Measurements from ENCODE around the gene CNTN3.

The CNTN3 gene

DNA sequence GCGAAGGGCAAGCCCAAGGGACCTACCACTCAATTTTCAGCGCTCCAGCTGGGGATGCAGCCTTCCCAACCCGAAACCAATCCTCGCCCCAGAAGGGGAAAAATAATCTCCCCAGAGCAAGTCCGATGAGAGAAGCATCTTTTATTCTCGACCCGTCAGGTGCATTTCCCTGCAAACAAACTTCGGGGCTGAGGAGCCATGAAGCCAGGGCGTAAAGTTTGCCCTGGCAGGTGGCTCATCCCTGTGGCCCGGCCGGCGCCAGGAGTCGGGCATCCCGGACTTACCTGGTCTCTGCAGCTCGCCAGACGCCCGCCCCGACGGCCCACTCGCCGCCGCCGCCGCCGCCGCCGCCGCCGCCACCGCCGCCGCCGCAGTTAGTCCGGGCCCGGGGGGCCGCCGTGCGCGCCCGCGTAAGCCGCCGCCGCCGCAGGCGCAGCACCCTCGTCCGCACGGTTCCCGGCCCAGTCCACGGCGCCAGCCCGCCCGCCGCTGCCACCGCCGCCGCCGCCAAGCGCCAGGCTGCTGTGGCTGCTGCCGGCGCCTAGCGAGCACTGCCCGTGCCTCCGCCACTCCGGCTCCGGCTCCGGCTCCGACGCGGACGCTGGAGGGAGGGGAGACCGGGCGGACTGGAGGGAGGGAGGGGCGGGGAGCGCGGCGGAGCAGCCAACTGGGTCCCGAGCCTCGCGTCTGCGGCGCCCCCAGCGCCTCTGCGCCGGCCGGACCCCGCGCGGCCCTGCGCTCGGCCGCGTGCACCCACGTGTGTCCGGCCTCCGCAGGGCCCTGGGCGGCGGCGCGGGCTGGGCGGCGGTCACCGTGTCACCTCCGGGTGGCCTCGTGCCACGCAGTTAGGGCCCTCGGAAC, at the start of gene CNTN3:
CNTN3 (minus strand) TSS at position 553 of the 861 bp plus-strand sequence. CDS start 93,547 bp downstream, outside the sequence.
- no peak for DNase-seq (ENCODE audit: low read depth in 2 of 2, low spot score in 1 of 2)

DNA sequence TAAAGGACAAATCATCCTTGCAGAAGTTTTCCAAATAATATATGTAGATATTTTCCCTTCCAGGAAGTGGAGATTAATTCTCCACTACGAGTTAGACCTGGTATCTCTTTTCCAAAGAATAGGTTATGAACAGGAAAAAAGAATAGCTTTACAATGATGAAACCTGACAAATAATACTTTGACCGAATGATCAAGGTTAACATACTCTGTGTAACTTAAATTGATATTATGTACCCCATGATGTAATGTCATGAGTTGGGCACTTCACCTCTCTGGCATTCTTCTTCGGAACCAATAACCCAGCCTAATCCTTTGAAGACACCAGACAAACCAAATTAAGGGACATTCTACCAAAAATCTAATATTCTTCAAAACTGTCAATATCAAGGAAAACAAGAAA, 48.7 kb upstream of the CNTN3 start:
- no peak for DNase-seq (ENCODE audit: low read depth in 2 of 2, low spot score in 1 of 2)

DNA sequence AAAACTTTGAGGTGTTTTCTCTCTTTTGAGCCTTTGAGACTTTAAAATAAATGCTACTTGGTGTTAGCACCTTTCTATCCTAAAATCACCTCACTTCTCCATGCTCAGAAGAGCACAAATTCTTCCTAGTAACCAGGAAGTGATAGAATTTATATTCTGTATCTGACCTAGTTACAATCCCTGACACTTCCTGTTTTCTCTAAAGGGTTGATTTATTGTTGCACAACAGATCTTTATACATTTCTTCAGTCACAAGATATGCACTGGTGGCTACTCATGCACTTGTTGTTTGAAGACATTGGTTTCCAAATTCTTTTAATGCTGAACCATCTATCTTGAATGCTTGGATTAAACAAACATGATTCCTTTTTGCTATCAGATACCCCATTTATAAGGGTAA, 47.2 kb upstream of the CNTN3 start:
- DNase-seq (ENCODE audit: low read depth in 2 of 2, low spot score in 1 of 2) = no peak

DNA sequence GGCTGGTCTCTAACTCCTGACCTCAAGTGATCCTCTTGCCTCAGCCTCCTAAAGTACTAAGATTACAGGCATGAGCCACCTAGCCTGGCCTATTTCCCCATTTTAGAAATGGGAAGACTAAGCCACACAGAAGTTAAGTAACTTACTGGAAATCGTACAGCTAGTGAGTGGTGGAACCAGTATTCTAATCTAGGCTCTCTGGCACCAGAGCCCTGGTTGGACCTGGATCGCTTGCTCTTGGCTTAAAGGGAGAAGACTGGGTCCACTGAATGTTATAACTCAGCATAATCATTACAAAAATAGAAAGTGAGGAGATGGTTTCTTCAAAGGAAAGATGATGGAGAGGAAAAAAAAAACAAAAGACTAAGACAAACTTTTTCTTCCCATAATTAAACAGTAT, 37.4 kb upstream of the CNTN3 start:
- DNase-seq (ENCODE audit: low read depth in 2 of 2, low spot score in 1 of 2) = no peak

DNA sequence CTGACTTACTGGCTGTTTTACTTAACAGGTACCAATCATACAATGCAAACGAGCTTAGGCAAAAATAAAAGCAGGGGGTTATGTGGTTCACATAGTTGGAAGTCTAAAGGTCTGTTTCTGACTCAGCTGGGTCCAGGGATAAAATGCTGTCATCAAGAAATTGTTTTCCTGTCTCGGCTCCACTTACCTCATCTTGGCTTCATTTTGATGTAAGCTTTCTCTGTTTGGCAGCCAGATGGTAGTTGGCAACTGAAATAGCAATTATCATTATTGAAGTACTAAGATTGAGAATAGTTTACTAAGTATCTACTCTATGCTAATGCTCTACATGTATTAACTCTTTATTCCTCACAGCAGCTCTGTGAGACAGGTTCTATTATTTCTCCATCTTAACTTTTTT, 36.8 kb upstream of the CNTN3 start:
- DNase-seq (ENCODE audit: low read depth in 2 of 2, low spot score in 1 of 2) = no peak

DNA sequence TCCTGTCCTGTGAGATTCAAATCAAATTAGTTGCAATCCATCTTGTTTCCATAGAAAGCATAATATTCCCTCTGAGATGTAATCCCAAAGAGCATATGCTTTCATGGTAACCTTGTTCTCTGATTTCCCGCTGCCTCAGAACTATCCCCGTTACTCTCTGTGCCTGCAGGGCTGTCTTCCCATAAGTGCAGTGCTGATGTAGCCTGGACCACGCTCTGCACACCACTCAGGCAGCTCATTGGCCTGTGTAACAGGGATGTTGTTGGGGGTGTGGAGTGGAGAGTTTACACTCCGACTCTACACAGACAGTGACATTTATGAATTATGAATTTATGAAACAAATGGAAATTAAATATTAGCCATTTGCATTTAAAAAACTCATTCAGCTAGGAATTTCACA, 33.6 kb upstream of the CNTN3 start:
- no peak for DNase-seq (ENCODE audit: low read depth in 2 of 2, low spot score in 1 of 2)

DNA sequence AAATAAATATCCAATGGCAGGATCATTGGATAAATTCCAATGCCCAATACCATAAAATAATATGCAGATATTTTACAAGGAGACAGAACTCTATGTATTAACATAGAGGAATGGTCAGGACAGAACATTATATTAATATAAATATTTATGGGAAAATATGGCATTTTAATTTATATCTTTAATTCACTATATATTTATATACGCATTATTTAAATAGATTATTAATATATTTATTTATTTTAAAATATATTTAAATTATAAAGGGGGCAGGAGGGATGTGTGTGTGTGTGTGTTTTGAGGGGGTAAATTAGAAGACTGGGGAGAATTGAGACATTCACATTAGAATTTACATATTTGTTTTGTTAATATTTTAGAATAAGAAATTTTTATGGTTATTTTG, 31.6 kb upstream of the CNTN3 start:
- no peak for DNase-seq (ENCODE audit: low read depth in 2 of 2, low spot score in 1 of 2)

DNA sequence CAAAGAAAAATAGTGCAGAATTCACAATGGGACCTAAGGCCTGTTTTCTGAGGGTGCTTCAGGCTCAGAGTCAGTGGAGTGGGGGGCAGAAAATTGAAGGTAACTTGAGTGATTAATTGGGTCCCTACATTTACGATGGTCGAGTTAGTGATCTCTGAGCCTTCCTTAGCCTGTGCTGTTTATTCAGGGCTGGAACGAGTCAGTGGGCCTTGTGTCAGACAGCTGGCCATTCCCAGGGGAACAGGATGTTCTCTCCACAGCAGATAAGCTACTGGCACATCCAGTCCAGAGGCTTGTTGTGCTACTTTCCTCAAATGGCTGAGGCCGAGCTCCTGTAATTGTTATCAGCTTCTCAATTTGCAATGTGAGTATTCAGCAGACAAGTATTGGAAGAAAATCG, 29.2 kb upstream of the CNTN3 start:
- no peak for DNase-seq (ENCODE audit: low read depth in 2 of 2, low spot score in 1 of 2)

DNA sequence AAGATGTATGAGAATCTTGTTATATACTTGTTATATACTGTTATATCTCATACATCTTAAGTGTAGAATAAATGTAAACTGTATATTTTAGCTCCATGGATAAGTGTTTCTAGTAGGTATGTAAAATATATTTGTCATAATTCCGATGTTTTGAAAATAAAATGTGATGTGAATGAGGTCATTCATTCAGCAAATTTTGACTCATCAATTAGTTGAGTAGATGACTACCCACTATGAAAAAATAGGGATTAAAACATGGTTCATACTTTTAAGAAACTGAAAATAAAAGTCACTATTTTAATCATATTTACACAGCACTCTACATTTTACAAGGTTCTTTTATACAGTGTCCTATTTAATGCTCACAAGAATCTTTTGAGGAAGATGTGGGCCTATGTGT, 28.4 kb upstream of the CNTN3 start:
- no peak for DNase-seq (ENCODE audit: low read depth in 2 of 2, low spot score in 1 of 2)

DNA sequence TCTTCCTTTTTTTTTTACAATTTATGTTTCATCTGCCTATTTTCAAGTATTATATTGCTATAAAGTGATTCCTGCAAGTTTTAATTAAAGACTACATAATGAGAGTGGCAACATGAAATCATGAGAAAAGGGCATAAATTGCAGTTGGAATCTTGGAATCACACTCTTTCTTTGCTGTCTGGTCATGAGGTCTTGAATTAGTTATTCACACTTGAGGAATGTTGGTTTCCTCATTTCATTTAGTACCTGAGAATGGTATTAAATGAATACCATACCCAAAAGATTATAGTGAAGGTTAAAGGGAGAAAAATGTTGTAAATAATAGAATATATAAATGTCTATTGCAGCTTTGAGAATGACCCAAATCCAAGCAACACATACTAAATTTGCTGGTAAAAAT, 25.8 kb upstream of the CNTN3 start:
- DNase-seq (ENCODE audit: low read depth in 2 of 2, low spot score in 1 of 2) = no peak

DNA sequence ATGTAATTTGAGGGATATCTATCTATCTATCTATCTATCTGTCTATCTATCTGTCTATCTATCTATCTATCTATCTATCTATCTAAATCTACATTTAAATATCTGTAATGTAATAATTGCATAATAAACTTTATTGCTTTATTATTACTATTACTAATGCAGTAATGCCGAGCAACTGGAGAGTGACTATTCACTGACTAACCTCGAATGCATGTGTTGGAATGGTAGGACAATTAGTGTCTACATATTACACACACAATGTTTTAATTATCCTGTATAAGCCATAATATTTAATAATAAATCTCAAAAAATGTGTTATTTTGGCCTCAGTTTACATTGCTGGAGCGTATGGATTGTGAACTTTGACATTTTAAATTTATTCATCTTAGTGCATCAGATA, 25.2 kb upstream of the CNTN3 start:
- DNase-seq (ENCODE audit: low read depth in 2 of 2, low spot score in 1 of 2) = no peak

DNA sequence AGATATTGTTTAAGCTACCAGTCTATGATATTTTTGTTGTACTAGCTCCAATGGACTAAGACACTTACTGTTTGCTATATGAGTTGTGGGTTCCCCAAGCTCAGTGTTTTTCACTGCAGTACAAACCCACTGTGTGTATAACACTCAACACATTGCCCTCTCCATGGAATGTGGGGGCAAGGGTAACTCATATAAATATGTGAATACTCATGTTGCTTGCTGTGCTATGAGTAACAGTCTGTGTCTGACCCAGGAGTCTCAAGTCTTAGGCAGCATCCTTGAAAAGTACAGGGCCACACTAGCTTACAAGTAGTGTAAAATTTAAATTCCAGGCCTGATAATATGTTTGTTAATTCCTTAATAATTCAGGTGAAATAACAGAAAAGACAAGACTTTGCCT, 22.5 kb upstream of the CNTN3 start:
- no peak for DNase-seq (ENCODE audit: low read depth in 2 of 2, low spot score in 1 of 2)

DNA sequence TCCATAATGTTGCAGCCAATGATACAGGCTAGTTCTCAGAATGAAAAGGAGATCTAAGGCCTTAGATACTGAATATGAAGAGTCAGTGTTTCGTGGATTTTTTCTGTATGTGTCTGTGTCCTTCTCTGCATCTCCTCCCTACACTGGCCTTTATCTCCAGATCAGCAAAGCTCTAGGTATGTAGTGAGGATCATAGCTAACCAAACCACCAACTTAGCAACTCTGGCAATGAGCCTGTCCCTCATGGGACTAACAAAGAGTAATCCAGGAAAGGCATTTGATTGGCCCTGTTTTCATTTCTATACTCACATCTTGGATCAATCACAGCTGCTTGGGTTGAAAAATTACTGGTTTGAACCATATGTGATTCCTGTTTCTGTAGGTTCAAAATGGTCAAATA, 18.6 kb upstream of the CNTN3 start:
- DNase-seq (ENCODE audit: low read depth in 2 of 2, low spot score in 1 of 2) = no peak

DNA sequence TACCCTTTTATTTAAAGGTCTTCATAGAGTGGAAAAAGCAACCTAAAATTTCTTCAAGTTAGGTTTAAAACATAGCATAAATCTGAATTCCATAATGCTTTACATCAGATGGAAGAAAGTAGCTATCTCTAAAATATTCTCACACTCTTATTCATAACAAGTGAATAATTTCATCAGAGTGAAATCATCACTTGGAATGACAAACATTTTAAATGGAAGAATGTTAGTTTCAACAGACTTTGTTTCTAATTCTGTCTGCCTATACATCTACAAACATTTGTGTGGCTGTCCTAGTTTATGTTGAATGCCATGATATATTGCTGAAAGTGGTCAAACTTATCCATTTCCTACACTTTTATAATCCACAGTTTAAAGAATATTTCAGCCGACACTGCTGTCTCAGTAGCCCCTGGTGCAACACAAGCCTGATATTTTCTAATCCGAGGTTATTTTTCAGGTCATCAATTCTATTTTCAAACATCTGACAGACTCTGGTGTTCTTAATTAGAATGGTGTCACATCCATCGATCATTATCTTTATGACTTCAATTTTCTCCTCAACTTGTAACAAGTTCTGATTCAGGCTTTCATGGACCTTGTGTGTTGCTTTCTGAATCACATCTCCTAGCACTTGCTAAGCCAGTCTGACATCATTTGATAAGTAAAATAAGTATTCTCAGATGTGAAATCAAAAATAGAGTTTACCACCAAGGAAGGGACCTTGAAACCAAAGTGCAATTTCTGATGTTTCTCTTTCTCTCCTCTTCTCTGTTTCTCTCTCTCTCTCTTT, 17.1 kb upstream of the CNTN3 start:
- no peak for DNase-seq (ENCODE audit: low read depth in 2 of 2, low spot score in 1 of 2)

DNA sequence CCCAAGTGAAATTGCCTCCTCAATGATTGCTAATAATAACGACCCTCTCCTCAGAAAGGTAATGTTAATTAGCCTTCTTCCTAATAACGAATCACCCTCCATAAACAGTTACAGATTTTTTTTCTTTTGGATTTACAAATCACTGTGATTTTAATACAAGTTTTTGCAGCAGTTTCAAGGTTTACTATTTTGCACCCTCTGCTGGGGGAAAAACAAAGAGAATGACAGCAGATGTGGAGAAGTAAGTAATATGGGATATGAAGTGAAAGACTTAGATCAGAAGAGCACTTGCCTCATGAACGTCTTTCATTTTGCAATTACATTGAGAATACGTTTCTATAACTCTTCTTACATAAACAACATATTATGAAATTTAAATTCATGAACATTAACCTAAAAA, 16.1 kb upstream of the CNTN3 start:
- no peak for DNase-seq (ENCODE audit: low read depth in 2 of 2, low spot score in 1 of 2)

DNA sequence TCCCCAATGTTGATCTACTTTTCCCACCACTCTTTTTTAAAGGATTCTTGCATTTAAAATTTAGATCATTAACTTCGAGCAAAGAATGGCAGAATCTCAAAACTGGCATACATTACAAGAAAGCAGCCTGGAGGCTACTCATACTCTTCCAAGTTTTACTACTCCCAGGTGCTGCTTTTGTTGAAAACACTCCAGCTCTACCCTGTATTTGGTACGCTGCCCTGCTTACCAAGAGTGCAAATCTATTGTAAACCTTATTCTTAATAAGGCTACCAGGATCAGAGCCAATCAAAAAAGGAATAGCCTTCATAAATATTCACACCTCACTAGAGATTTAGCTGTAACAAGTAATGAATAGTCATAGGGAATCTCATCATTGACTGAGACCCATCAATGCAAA, 11.6 kb upstream of the CNTN3 start:
- no peak for DNase-seq (ENCODE audit: low read depth in 2 of 2, low spot score in 1 of 2)

DNA sequence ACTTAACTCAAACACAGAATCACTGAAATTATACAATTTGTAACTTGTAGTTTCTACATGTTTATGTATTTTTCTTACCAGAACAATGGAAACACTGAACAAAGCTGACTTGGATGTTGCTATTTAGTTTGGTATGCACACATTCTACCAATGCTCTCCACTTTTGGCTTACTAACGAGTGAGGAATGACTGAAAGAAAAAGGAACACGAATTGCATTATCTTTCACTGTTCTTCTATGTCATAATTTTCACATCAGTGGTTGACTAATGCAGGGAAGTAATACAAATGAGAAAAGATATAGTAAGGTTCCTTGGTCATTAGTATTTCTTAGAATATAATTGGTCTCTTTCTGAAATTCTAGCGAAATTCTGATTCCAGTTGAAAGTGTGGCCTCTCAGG, 9.8 kb upstream of the CNTN3 start:
- DNase-seq (ENCODE audit: low read depth in 2 of 2, low spot score in 1 of 2) = no peak

DNA sequence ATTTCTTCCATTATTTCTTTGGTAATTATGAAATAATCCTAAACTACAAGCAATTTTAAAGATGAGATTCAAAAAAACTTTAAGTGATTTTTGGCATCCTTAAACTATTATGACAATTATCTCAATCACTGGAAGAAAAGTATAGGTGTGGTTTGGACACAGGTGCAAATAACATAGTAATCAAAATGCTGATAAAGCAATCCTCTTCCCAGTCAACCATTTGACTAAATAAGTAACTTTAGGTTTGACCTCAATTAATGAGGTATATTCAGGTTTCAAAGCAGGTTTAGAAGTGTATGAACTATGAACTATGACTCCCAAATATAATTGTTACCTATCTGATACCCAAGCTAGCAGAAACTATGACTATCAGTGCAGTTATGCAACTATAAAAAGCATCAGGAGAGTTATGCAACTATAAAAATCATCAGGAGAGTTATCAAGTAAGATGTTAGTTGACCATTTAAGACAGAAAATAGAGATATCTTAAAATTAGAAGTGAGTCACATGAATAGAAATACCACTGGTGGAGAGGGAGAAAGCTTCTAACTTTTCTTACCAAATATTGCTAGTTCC, 8.9 kb upstream of the CNTN3 start:
- no peak for DNase-seq (ENCODE audit: low read depth in 2 of 2, low spot score in 1 of 2)

DNA sequence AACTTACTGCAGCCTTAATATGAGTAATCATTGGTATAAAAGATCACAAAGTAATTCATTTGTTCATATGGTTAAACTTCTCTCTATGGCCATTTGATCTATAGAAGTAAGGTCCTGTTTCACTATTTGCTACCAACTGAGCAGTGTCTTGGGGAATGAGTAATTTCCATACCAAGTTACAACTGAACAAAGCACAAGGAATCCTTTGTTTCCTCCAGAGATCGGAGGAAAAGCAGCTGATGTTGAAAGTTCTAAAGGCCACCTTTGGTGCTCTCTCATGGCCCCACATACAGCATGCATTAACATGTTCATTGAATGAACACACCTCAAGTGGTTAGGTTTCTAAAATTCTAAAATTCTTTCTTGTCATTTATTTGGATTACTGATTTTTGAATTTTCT, 7.1 kb upstream of the CNTN3 start:
- DNase-seq (ENCODE audit: low read depth in 2 of 2, low spot score in 1 of 2) = no peak

DNA sequence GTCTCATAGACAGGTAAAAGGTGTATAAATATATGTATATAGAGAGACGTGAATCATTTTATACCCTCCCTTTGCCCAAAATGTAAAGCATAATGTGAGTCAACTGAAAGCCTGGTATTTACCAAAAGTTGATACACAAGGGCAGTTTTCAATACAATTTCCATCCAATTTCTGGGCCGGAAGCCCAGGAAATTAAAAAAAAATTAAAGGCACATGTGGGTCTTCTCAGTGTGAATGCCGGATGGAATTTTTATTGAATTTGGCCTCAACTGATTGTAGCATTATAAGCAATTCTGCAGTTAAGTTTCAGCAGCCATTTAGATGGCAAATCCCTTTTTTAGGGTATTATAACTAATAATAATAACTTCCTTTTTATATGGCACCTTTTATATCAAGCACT, 3.3 kb upstream of the CNTN3 start:
- no peak for DNase-seq (ENCODE audit: low read depth in 2 of 2, low spot score in 1 of 2)

DNA sequence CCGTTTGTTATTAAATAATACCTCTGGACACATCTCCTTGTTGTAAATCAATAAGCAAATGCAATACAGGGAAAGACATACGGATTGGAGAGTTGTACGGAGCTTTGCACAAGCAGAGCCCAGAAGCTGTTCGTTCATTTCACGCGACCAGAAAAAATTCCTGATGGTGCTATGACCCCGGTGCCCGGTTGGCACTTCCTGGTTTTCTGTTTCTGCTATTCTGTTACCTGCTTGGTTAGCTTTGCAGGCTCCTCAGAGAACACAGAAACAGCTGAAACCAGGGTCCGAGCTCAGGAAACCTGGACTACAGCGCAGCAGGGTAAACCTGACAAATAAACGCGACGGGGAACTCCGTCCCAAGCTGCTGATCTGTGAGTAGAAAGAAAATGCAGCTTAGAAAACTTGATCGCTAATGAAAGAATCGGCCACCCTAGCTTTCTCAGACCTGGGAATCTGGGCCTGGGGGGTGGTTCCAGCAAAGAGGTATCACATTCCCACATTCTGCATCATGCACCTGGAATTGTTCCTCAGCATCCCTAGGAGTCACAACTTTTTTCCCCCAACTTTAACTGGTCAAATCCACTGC, 845 bp downstream of the CNTN3 start:
- DNase-seq (ENCODE audit: low read depth in 2 of 2, low spot score in 1 of 2) = no peak

DNA sequence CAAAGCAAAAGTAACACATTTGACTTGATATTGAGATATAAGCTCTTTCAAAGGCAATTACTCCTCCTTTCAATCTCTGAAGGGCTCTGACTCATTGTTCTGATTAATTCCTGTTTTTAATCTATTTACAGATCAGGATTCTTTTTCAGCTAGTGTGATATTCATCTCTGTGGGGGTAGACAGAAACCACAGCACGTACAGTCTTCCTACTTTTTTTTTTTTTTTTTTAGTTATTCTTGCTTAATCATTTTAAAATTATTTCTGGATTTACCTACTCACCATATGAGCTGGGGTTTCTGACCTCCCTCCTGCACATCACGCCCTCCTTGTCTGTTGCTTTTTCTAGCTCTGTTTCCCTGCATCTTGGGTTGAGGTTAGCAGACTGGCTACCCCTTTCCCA, 1.4 kb downstream of the CNTN3 start:
- no peak for DNase-seq (ENCODE audit: low read depth in 2 of 2, low spot score in 1 of 2)
